Mesenchymal stem cell (in vitro differentiated cells and primary cell): Measurements from ENCODE around the gene C4A.
"Not testable (repeated sequence)": the region's sequence is repeated elsewhere in the genome, so short reads cannot be mapped to it uniquely, and the experiment has no call there.

Source experiments
- DNase-seq: peaks from one replicate; pipeline ENCODE4 v3.0.0-alpha.2; 2013
- H2AFZ ChIP-seq: one replicate; pipeline ENCODE4 v1.6.1; 2013; ENCODE audit warnings: low read depth, mild to moderate bottlenecking, control low read depth, inconsistent platforms, low read length, moderate library complexity
- H2AK5ac ChIP-seq: 2 replicates; pipeline ENCODE4 v1.6.1; 2013; ENCODE audit warnings: low read length, moderate library complexity, mild to moderate bottlenecking, inconsistent platforms; ENCODE audit not compliant: severe bottlenecking
- H2BK120ac ChIP-seq: one replicate; pipeline ENCODE4 v1.6.1; 2013; ENCODE audit warnings: low read depth, mild to moderate bottlenecking, inconsistent platforms, low read length, moderate library complexity
- H2BK12ac ChIP-seq, 2 experiments: one replicate each; pipeline ENCODE4 v1.6.1; 2013; ENCODE audit warnings: inconsistent platforms in 2 of 2, low read length in 2 of 2, mild to moderate bottlenecking in 2 of 2, moderate library complexity in 2 of 2, control low read depth in 1 of 2
- H2BK15ac ChIP-seq: one replicate; pipeline ENCODE4 v1.6.1; 2013; ENCODE audit warnings: mild to moderate bottlenecking, low read depth, inconsistent platforms; ENCODE audit not compliant: poor library complexity, severe bottlenecking
- H2BK5ac ChIP-seq: 2 replicates; pipeline ENCODE4 v1.6.1; 2013; ENCODE audit warnings: low read depth, mild to moderate bottlenecking, low read length, control low read depth, inconsistent platforms; ENCODE audit not compliant: poor library complexity, severe bottlenecking
- H3K14ac ChIP-seq, 2 experiments: one replicate each; pipeline ENCODE4 v1.6.1; 2013; ENCODE audit warnings: inconsistent platforms in 2 of 2, low read length in 2 of 2, control low read depth in 1 of 2, mild to moderate bottlenecking in 1 of 2, moderate library complexity in 1 of 2
- H3K18ac ChIP-seq, 2 experiments: one replicate each; pipeline ENCODE4 v1.6.1; 2013; ENCODE audit warnings: inconsistent platforms in 2 of 2, low read length in 2 of 2, control low read depth in 1 of 2, low read depth in 1 of 2, mild to moderate bottlenecking in 1 of 2
- H3K23ac ChIP-seq, 2 experiments: one replicate each; pipeline ENCODE4 v1.6.1; 2013; ENCODE audit warnings: inconsistent platforms in 2 of 2, low read length in 2 of 2, mild to moderate bottlenecking in 2 of 2, moderate library complexity in 2 of 2, control low read depth in 1 of 2
- H3K27ac ChIP-seq: 2 replicates; pipeline ENCODE4 v1.5.1; 2013; ENCODE audit warnings: mild to moderate bottlenecking, moderate library complexity, low read length, control low read depth, inconsistent platforms; ENCODE audit not compliant: poor library complexity, severe bottlenecking
- H3K27me3 ChIP-seq, 2 experiments: 2 replicates each; pipeline versions ENCODE4 v1.6.1 to v1.7.0; 2013; ENCODE audit warnings: low read length in 2 of 2, mild to moderate bottlenecking in 2 of 2, moderate library complexity in 2 of 2, control low read depth in 1 of 2, inconsistent platforms in 1 of 2; ENCODE audit not compliant: control insufficient read depth in 1 of 2, insufficient read depth in 1 of 2
- H3K36me3 ChIP-seq, 2 experiments: 2 replicates each; pipeline versions ENCODE4 v1.6.1 to v1.7.0; 2013; ENCODE audit warnings: low read length in 2 of 2, control low read depth in 1 of 2, inconsistent platforms in 1 of 2, low read depth in 1 of 2, mild to moderate bottlenecking in 1 of 2; ENCODE audit not compliant: insufficient read depth in 2 of 2, control insufficient read depth in 1 of 2
- H3K4ac ChIP-seq, 2 experiments: one replicate each; pipeline ENCODE4 v1.6.1; 2013; ENCODE audit warnings: inconsistent platforms in 2 of 2, low read length in 2 of 2, mild to moderate bottlenecking in 2 of 2, moderate library complexity in 2 of 2, control low read depth in 1 of 2, low read depth in 1 of 2
- H3K4me1 ChIP-seq: 2 replicates; pipeline ENCODE4 v1.6.1; 2013; ENCODE audit warnings: low read depth, low read length, control low read depth; ENCODE audit not compliant: control insufficient read depth, insufficient read depth
- H3K4me2 ChIP-seq: 2 replicates; pipeline ENCODE4 v1.6.1; 2013; ENCODE audit warnings: low read length, mild to moderate bottlenecking, inconsistent platforms; ENCODE audit not compliant: poor library complexity, severe bottlenecking
- H3K4me3 ChIP-seq, 2 experiments: 2 replicates each; pipeline versions ENCODE4 v1.5.1 to v1.7.0; 2013; ENCODE audit warnings: low read length in 2 of 2, mild to moderate bottlenecking in 2 of 2, control low read depth in 1 of 2, low read depth in 1 of 2; ENCODE audit not compliant: insufficient read depth in 1 of 2
- H3K79me1 ChIP-seq: replicated peaks from 2 replicates; pipeline ENCODE4 v1.6.1; 2013; ENCODE audit warnings: mild to moderate bottlenecking, control low read depth, low read length, inconsistent platforms; ENCODE audit not compliant: poor library complexity, severe bottlenecking
- H3K9ac ChIP-seq: 2 replicates; pipeline ENCODE4 v1.7.0; 2013; ENCODE audit warnings: mild to moderate bottlenecking, low read length, moderate library complexity
- H3K9me3 ChIP-seq: 2 replicates; pipeline ENCODE4 v1.7.0; 2013; ENCODE audit warnings: mild to moderate bottlenecking, low read length; ENCODE audit not compliant: control insufficient read depth
- H4K8ac ChIP-seq: one replicate; pipeline ENCODE4 v1.6.1; 2013; ENCODE audit warnings: inconsistent platforms, mild to moderate bottlenecking, low read length, moderate library complexity
- H4K91ac ChIP-seq: one replicate; pipeline ENCODE4 v1.6.1; 2013; ENCODE audit warnings: mild to moderate bottlenecking, low read length, inconsistent platforms
- WGBS: methylation state at CpG from one replicate; pipeline ENCODE4 v1.1.7; 2013; ENCODE audit warnings: mixed read lengths; 5-methylcytosine and 5-hydroxymethylcytosine counted together

The C4A gene

DNA sequence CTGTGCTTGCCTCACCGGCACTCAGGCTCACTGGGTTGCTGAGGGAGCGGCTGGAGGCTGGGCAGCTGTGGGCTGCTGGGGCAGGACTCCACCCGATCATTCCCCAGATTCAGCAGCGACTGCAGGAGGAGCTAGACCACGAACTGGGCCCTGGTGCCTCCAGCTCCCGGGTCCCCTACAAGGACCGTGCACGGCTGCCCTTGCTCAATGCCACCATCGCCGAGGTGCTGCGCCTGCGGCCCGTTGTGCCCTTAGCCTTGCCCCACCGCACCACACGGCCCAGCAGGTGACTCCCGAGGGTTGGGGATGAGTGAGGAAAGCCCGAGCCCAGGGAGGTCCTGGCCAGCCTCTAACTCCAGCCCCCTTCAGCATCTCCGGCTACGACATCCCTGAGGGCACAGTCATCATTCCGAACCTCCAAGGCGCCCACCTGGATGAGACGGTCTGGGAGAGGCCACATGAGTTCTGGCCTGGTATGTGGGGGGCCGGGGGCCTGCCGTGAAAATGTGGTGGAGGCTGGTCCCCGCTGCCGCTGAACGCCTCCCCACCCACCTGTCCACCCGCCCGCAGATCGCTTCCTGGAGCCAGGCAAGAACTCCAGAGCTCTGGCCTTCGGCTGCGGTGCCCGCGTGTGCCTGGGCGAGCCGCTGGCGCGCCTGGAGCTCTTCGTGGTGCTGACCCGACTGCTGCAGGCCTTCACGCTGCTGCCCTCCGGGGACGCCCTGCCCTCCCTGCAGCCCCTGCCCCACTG is 58.6 kb downstream of the C4A start:
- H2BK12ac ChIP-seq, H3K4me2 ChIP-seq, H3K9me3 ChIP-seq, H2AK5ac ChIP-seq, H3K36me3 ChIP-seq, H3K79me1 ChIP-seq, H3K4me3 ChIP-seq, H4K91ac ChIP-seq, H3K4ac ChIP-seq, H3K14ac ChIP-seq, H3K18ac ChIP-seq, H3K9ac ChIP-seq, H2BK15ac ChIP-seq, H2AFZ ChIP-seq, H3K27ac ChIP-seq, DNase-seq, H2BK120ac ChIP-seq, H3K27me3 ChIP-seq, H3K4me1 ChIP-seq, H2BK5ac ChIP-seq, H3K23ac ChIP-seq, H4K8ac ChIP-seq: not testable (repeated sequence)
- no CpG with 5 or more reads among the region's 43 CpGs for WGBS

DNA sequence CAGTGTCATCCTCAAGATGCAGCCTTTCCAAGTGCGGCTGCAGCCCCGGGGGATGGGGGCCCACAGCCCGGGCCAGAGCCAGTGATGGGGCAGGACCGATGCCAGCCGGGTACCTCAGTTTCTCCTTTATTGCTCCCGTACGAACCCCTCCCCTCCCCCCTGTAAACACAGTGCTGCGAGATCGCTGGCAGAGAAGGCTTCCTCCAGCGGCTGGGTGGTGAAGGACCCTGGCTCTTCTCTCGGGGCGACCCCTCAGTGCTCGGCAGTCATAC is 59.1 kb downstream of the C4A start:
- not testable (repeated sequence) for H3K9ac ChIP-seq, H3K4me3 ChIP-seq, H2AK5ac ChIP-seq, H3K4me1 ChIP-seq, H2BK5ac ChIP-seq, H3K18ac ChIP-seq, DNase-seq, H3K4me2 ChIP-seq, H3K79me1 ChIP-seq, H3K4ac ChIP-seq, H2BK15ac ChIP-seq, H2BK12ac ChIP-seq, H3K27me3 ChIP-seq, H2AFZ ChIP-seq, H3K14ac ChIP-seq, H3K23ac ChIP-seq, H4K91ac ChIP-seq, H2BK120ac ChIP-seq, H3K27ac ChIP-seq, H3K36me3 ChIP-seq, H3K9me3 ChIP-seq, H4K8ac ChIP-seq
- no CpG with 5 or more reads among the region's 13 CpGs for WGBS

DNA sequence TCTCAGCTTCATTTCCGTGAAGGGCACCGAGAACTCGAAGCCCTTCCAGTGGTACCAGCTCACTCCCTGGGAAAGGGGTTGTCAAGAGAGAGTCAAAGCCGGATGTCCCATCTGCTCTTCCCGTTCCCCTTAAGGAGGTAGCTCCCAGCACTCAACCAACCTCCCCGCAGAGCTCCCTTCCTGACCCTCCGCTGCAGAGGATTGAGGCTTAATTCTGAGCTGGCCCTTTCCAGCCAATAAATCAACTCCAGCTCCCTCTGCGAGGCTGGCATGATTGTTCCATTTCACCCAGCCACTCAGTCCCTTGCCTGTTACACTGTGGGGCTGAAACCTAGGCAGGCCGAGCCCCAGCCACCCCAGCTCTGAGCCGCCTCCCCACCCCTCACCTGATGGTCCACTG is 59.5 kb downstream of the C4A start:
- H2BK12ac ChIP-seq, H2BK120ac ChIP-seq, H4K91ac ChIP-seq, H3K14ac ChIP-seq, H2AFZ ChIP-seq, H3K27me3 ChIP-seq, H4K8ac ChIP-seq, H3K27ac ChIP-seq, H3K4me3 ChIP-seq, H3K4ac ChIP-seq, H3K23ac ChIP-seq, DNase-seq, H2AK5ac ChIP-seq, H3K4me1 ChIP-seq, H3K9me3 ChIP-seq, H3K18ac ChIP-seq, H3K4me2 ChIP-seq, H3K36me3 ChIP-seq, H3K79me1 ChIP-seq, H3K9ac ChIP-seq, H2BK15ac ChIP-seq, H2BK5ac ChIP-seq: not testable (repeated sequence)
- WGBS = 77% methylated on average over 3 of the region's 10 CpGs

DNA sequence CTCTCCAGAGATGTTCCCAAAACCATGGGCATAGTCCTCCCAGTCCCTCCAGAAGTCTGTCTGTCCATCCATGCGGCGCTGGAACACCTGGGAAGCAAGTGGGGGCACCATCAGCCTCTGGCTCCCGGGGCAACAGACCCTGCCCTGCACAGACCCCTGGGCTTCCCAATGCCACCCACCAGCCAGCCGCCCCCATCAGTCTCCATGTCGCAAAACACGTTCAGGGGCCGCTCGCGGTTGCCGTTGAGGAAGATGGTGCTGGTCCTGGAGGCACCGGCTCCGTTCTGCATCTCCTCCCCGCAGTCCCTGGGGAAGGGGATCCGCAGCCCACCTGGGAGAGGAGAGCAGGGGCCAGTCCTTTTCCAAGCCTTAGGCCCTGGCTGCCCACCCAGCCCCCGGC is 60.4 kb downstream of the C4A start:
- not testable (repeated sequence) for H3K18ac ChIP-seq, H3K14ac ChIP-seq, H3K36me3 ChIP-seq, H3K4me1 ChIP-seq, H3K9ac ChIP-seq, H2AK5ac ChIP-seq, H2BK15ac ChIP-seq, DNase-seq, H3K9me3 ChIP-seq, H2BK12ac ChIP-seq, H3K27me3 ChIP-seq, H3K23ac ChIP-seq, H3K79me1 ChIP-seq, H4K8ac ChIP-seq, H3K4ac ChIP-seq, H3K4me3 ChIP-seq, H2BK120ac ChIP-seq, H2AFZ ChIP-seq, H4K91ac ChIP-seq, H3K4me2 ChIP-seq, H3K27ac ChIP-seq, H2BK5ac ChIP-seq
- WGBS = 94% methylated on average over 3 of the region's 15 CpGs
